PC-3 (cell line): ENCODE results near the gene PPFIA1.

Experiments
- EZH2phosphoT487 ChIP-seq: fragments of 300-600 bp; sonication (generic); IDR thresholded peaks from 2 replicates; pipeline ENCODE4 v1.6.1; 2018; ENCODE audit warnings: mild to moderate bottlenecking, antibody characterized with exemption, low read length, borderline replicate concordance
- TF ChIP-seq, protein P1 (sequence below): fragments of 300-600 bp; sonication (generic); conservative IDR thresholded peaks from 2 replicates; pipeline ENCODE4 v1.5.1; 2017; ENCODE audit warnings: antibody characterized with exemption, low read depth, mild to moderate bottlenecking, low read length

DNA sequence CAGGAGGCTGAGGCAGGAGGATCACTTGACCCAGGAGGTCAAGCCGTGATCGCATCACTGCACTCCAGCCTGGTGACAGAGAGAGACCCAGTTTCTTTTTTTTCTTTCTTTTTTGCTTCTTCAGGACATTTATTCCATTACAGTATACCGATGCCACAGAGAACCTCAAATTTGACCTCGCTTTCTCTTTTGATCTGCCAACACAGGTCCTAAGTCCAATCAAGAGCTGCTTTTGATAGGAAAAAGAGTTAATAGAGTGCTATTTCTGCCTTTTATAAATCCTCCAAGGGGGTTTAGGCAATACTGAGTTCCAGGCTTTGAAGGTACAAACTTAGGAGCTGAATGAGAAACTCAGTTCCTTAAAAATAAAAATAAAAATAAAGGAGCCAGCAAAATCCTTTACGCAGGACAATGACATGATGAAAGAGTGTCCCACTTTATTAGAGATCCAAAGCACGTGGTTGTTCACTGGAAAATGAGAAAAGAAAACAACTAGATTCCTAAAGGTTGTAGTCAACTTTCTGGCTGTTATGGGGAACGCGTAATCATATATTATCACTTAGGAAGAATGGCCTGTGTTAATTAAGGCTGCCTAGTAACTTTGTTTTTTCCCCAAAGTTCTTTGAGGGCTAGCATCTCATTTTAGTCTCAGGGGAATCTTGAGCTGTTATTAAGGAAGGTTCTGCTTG is 40.2 kb upstream of the PPFIA1 start:
- TF ChIP-seq, protein P1, sequence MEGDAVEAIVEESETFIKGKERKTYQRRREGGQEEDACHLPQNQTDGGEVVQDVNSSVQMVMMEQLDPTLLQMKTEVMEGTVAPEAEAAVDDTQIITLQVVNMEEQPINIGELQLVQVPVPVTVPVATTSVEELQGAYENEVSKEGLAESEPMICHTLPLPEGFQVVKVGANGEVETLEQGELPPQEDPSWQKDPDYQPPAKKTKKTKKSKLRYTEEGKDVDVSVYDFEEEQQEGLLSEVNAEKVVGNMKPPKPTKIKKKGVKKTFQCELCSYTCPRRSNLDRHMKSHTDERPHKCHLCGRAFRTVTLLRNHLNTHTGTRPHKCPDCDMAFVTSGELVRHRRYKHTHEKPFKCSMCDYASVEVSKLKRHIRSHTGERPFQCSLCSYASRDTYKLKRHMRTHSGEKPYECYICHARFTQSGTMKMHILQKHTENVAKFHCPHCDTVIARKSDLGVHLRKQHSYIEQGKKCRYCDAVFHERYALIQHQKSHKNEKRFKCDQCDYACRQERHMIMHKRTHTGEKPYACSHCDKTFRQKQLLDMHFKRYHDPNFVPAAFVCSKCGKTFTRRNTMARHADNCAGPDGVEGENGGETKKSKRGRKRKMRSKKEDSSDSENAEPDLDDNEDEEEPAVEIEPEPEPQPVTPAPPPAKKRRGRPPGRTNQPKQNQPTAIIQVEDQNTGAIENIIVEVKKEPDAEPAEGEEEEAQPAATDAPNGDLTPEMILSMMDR: no peak
- TF ChIP-seq EZH2phosphoT487: no peak
